ENCODE measurements around the gene ARHGAP15.
A peak's percentile ranks its signal among the peaks of the same experiment; 100 is the strongest.

Gene ARHGAP15

GRCh38 chr2:143354050-143354750, 225.0 kb downstream of the ARHGAP15 start:
- no peak for DNase-seq

- DNase-seq = no peak
These were observed 226.7 kb downstream of the ARHGAP15 start for GRCh38 chr2:143355870-143356269.

GRCh38 chr2:143356336-143356735, 227.1 kb downstream of the ARHGAP15 start:
- no peak for DNase-seq

DNA sequence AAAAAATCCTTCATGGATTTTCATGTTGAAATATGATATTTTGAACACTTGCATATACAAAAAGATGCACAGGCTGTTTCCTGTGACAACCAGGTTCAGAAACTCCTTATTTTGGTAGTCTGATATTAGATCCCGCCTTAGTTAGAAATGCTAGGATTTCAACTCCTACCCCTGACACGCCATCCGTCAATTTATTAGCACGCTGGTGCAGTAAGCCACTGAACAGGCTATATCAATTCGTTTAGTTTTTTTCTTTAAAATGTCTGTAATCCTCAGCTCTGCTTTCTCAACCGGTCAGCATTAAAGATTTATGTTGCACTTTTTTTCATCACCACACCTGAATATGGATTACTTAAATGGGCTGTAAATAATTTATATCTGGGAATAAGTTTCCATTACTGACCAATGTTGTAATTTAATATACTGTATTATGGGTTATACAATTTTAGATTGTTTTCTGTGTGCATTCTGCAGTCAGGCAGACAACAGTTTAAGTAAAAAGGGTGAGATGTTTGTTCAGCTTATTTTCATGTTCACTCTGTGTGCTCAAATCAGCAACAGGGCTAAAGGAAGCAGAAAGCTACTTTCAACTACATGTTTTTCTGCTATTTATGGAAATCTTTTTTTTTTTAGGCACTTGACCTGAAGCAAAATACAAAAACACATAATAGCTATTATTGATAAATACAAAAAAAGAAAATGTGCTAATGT, 227.7 kb downstream of the ARHGAP15 start:
- no peak for DNase-seq

DNA sequence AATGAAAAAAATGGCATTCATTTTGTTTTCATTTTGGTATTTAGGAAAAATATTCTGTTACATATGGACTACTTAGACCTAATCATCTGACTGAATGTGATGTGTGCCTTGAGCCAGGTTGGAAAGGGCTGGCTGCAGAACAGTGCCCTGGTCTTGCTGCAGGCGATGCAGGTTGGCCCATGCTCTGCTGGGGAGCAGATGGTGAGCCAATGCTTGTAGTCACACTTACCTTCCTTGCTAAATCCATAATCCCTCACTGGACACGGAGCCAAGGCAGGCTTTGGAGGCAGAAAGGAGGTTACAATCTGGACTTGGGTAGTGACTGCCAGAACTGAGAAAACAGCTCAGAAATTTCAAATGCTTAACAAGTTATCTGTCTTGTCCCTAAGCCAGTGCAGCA, 228.7 kb downstream of the ARHGAP15 start:
- DNase-seq = peak; percentile 19

- DNase-seq = no peak
These were observed 232.1 kb downstream of the ARHGAP15 start for GRCh38 chr2:143361346-143361745.

GRCh38 chr2:143371616-143372015, 242.4 kb downstream of the ARHGAP15 start:
- DNase-seq = no peak

DNA sequence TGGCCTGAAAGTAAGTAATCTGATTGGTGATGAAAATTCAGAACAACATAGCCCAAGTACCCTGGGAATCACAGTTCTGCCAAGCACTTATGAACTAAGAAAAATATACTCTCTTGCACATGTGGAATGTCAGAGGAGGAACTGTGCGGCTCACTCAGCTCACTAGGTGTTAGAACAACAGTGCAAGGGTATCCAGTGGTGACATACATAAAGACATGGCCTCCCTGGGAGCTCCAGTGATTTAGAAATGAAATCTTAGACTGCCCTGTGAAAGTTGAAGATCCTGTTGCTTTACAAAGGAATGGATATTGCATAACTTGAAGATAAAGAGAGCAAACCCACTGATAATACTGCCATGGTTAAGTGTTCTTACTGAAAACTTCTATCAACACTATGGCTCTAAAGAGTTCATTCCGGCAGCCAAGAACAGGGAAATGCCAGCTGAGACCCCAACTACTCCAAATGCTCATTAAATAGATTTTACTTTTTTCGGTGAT, 246.2 kb downstream of the ARHGAP15 start:
- DNase-seq = no peak

GRCh38 chr2:143378996-143379395, 249.8 kb downstream of the ARHGAP15 start:
- no peak for DNase-seq

DNA sequence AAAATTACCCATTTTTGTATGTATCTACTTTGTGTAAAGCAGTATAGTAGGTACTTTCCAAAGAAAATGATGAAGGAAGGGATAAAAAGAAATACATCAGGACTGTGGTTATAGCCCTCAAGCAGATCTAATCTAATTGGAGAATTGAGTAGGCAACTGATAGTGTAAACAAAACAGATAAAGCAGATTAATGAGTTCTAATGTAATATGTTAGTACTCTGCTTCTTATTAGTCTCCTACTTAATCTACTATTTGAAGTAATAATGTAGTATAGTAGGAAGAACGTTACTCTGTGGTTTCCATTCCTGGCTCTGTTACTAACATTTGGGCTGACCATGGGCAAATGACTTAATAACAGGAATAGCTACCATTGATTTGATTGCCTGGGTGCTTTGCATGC, 250.7 kb downstream of the ARHGAP15 start:
- no peak for DNase-seq

DNA sequence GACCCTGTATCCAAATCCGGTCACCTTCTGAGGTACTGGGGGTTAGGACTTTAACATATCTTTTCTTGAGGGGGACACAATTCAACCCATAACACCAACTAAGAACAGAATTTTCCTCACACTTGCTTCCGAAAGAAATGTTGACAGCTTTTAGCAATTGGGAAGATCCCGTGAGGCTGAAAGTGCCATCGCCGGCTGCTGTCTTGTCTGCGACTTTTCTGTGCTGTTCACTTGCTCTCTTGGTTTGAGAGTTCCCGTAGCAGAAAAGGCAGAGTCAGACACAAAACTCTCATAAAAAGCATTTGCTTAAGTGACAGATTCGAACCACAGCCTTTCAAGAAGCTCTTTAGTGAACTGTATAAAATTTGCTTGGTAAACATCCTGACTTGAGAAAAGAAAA, 253.4 kb downstream of the ARHGAP15 start:
- no peak for DNase-seq

- no peak for DNase-seq
These were observed 253.8 kb downstream of the ARHGAP15 start for GRCh38 chr2:143383016-143383415.

GRCh38 chr2:143384111-143384510, 254.9 kb downstream of the ARHGAP15 start:
- no peak for DNase-seq

GRCh38 chr2:143390171-143390570, 261.0 kb downstream of the ARHGAP15 start:
- no peak for DNase-seq

- no peak for DNase-seq
These were observed 263.1 kb downstream of the ARHGAP15 start for GRCh38 chr2:143392358-143392757.

DNA sequence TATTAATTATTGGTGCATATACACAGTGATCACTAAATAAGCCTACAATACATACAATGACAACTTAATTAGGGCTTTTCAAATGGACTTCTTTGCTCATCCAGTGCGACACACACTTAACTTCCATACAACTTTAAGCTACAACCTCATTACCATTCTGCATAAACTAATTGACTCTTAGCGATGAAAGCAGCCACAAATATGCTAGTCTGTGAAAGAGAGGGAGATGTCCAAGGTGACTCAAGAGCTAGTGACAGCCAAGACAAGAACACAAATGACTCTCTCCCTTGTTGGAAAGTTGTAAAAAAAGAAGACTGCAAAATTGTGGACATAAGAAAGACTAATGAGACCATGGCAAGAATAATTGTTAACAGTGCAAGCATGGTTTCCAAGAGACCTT, 264.8 kb downstream of the ARHGAP15 start:
- DNase-seq = no peak

- no peak for DNase-seq
These were observed 268.8 kb downstream of the ARHGAP15 start for GRCh38 chr2:143397884-143398614.

- DNase-seq = no peak
These were observed 269.6 kb downstream of the ARHGAP15 start for GRCh38 chr2:143398781-143399180.

GRCh38 chr2:143399631-143400069, 270.4 kb downstream of the ARHGAP15 start:
- DNase-seq = no peak

GRCh38 chr2:143401861-143402260, 272.6 kb downstream of the ARHGAP15 start:
- DNase-seq = no peak

- DNase-seq = no peak
These were observed 273.2 kb downstream of the ARHGAP15 start for GRCh38 chr2:143402451-143402850.

DNA sequence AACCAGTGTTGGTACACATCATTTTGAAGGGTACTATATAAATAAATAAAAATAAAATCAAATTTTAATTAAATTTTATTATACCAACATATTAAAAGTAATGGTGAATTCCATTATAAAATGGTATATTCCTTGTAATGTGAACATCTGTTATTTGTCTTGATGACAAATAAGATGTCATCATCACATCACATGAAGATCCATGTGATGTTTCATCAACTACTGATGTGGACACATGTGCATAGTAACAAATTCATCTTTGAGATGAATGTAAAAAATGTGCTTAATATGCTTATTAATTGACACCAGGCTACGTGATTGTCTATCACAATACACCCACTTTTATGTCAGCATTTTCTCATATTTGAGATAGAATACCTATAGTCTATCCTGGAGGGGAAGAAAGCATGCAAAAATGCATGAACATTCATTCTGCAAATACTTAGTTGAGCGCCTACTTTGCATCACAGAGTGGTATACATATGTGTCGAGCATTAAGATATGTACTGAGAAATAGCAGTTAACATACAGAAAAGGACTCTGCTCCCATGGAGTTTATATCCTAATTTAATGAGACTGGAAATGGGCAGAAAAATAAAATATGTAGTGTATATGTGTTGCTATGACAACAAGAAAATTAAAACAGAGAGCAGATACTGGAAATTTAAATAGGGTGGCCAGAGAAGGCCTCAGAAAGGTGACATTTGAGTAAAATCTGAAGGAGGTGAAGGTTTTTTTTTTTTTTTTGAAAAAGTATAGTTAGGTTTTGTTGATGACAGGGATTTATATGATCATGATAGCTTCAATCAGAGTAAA, 281.1 kb downstream of the ARHGAP15 start:
- DNase-seq = no peak

DNA sequence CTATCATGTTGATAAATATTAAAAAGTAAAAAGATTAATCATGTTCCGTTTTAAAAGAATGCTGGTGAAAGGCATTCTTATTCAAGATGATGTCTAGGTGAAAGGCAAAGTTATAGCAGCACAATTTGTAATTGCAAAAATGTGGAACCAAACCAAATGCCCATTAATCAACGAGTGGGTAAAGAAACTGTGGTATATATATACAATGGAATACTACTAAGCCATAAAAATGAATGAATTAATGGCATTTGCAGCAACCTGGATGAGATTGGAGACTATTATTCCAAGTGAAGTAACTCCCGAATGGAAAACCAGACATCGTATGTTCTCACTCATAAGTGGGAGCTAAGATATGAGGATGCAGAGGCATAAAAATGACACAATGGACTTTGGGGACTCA, 286.4 kb downstream of the ARHGAP15 start:
- no peak for DNase-seq
